ENCODE results near the gene ASPM.
"Not testable (repeated sequence)": the region's sequence is repeated elsewhere in the genome, so short reads cannot be mapped to it uniquely, and the experiment has no call there.

Gene ASPM

DNA sequence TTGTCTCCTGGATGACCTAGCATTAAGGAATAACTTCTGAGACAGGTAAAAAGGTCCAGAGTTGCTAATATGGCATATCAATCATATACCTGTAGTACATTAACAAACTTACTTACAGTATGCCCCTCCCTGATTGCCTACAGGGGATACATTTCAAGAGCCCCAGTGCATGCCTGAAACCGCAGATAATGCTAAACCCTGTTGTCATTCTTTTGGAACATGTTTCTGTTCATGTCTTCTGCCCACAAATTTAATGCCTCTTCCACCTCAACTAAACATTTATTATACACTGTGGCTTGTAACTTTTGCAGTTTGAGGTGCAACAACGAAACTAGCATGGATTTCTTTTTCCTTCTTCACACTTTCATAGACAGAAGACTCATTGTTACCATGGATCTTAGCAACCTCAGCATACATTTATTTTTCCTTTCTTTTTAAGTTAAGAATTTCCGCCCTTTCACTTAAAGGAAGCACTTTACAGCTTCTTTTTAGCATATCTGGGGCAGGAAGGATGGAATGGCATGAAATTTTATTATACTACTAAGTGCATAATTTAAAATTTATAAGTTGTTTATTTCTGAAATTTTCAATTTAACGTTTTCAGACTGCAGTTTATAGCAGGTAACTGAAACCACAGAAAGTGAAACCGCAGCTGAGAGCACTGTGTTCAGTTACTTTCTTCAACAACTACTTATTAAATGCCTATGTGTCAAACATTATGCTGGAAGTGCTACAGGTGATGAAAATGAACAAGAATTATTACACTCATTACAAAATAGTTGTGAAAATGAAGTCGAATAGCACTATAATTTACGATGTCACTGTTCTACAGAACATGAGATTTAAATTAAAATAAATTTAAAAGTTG, 104.7 kb downstream of the ASPM start:
- CTCF ChIA-PET, result no interaction called here
- Mint-ChIP-seq H3K4me3 (no peak overlapping the region), H3K27me3 (no peaks in the 10 kb centered on the region), H3K36me3 (no peaks in the 10 kb centered on the region), H3K27ac (no peak overlapping the region), H3K4me1 (peaks cover 3% of the 10 kb centered on the region), H3K9me3 (no peaks in the 10 kb centered on the region)
- DNase-seq, result no peak

- no peaks in the 10 kb centered on the region for H3K36me3 Mint-ChIP-seq
- peaks cover 3% of the 10 kb centered on the region for H3K4me1 Mint-ChIP-seq
- H3K27ac Mint-ChIP-seq, result no peak overlapping the region
- H3K9me3 Mint-ChIP-seq, result no peaks in the 10 kb centered on the region
- H3K27me3 Mint-ChIP-seq, result no peaks in the 10 kb centered on the region
- CTCF ChIA-PET, result no interaction called here
- no peak for DNase-seq
- H3K4me3 Mint-ChIP-seq, result no peak overlapping the region
Measured at GRCh38 chr1:197036861-197037260, 109.6 kb downstream of the ASPM start.

- H3K36me3 Mint-ChIP-seq, H3K9me3 Mint-ChIP-seq: not testable (repeated sequence)
Measured at GRCh38 chr1:197034631-197035339, 111.7 kb downstream of the ASPM start.

More at GRCh38 chr1:197034631-197035339, 111.7 kb downstream of the ASPM start:
- H3K27me3 Mint-ChIP-seq, H3K27ac Mint-ChIP-seq, CTCF ChIA-PET, DNase-seq, H3K4me3 Mint-ChIP-seq, H3K4me1 Mint-ChIP-seq: not testable (repeated sequence)

Data from activated naive CD4-positive, alpha-beta T cell treated with anti-CD3 and anti-CD28 coated beads, Interleukin-2, amount 10 ng/mL, durations not matched to agents 7 days and 5 days (primary cell).